ENCODE measurements around the gene LYZ. TPM values are rescaled to one million over a fixed set of nuclear protein-coding genes. Genes with fewer than 3 reads are reported as not detected.
A peak's percentile ranks its signal among the peaks of the same experiment; 100 is the strongest.

LYZ gene
- total RNA-seq, 4 donors from 2014 or later: 83.4 to 760 (median 129) TPM

DNA sequence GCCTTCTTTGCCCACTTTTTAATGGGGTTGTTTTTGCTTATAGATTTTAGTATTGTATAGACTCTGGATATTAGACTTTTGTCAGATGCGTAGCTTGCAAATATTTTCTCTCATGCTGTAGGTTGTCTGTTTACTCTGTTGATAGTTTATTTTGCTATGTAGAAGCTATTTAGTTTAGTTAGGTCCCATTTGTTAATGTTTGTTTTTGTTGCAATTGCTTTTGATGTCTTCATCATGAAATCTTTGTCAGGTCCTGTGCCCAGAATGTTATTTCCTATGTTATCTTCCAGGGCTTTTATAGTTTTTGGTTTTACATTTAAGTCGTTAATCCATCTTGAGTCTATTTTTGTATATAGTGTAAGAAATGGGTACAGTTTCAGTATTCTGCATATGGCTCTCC lies 30.0 kb upstream of the LYZ start:
- H3K27me3 ChIP-seq: no peaks in the 10 kb centered on the region
- no peak overlapping the region for H3K4me3 ChIP-seq
- H3K4me1 ChIP-seq: no peaks in the 10 kb centered on the region
- DNase-seq: no peak
- H3K27ac ChIP-seq: no peak overlapping the region
- H3K36me3 ChIP-seq: no peaks in the 10 kb centered on the region
- TF ChIP-seq CTCF (IDR thresholded peaks at IDR 0.05) (no peak), POLR2A (IDR thresholded peaks at IDR 0.05) (no peak)
- H3K9me3 ChIP-seq: peaks cover 0 to 4% (median 0%) of the 10 kb centered on the region in 4 donors

DNA sequence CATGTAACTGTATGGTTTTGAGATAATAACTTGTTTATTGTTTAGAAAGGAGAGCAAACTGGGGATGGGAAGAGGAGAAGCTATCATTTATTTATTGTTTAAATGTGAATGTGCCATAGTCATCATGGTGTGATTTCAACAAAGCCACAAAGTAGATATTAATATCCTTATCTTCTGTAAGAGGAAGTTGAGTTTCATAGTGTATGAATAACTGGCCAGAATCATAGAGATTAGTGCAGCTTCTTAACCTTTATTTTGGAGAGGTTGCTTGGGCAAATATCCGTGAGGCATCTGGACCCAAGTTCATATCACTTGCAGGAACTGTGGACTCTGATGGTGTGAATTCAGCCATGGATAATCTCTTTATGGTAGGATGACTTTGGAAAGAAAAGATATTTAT lies 26.8 kb upstream of the LYZ start:
- Histone ChIP-seq H3K4me3 (no peak overlapping the region), H3K27me3 (no peaks in the 10 kb centered on the region), H3K9me3 (peaks cover 0 to 4% (median 0%) of the 10 kb centered on the region in 4 donors), H3K27ac (no peak overlapping the region), H3K4me1 (no peaks in the 10 kb centered on the region), H3K36me3 (no peaks in the 10 kb centered on the region)
- TF ChIP-seq CTCF (IDR thresholded peaks at IDR 0.05): no peak
- TF ChIP-seq POLR2A (IDR thresholded peaks at IDR 0.05): no peak
- no peak for DNase-seq

GRCh38 chr12:69324797-69325466 lies 23.2 kb upstream of the LYZ start:
- no peaks in the 10 kb centered on the region for H3K9me3 ChIP-seq
- H3K4me3 ChIP-seq: no peak overlapping the region
- no peak for TF ChIP-seq CTCF (IDR thresholded peaks at IDR 0.05)
- no peak for TF ChIP-seq POLR2A (IDR thresholded peaks at IDR 0.05)
- no peak for DNase-seq
- no peaks in the 10 kb centered on the region for H3K36me3 ChIP-seq
- H3K27ac ChIP-seq: no peak overlapping the region
- no peaks in the 10 kb centered on the region for H3K4me1 ChIP-seq
- no peaks in the 10 kb centered on the region for H3K27me3 ChIP-seq

- Histone ChIP-seq H3K4me3 (no peak overlapping the region), H3K27ac (peak overlapping the region in 1 of 4 donors; percentile 25), H3K36me3 (no peaks in the 10 kb centered on the region), H3K9me3 (no peaks in the 10 kb centered on the region), H3K4me1 (peaks cover 0 to 10% (median 2%) of the 10 kb centered on the region in 4 donors), H3K27me3 (no peaks in the 10 kb centered on the region)
- TF ChIP-seq POLR2A (IDR thresholded peaks at IDR 0.05): no peak
- no peak for TF ChIP-seq CTCF (IDR thresholded peaks at IDR 0.05)
- DNase-seq: no peak
Measured at GRCh38 chr12:69328426-69328825, 19.8 kb upstream of the LYZ start.

GRCh38 chr12:69329669-69330428 lies 18.3 kb upstream of the LYZ start:
- Histone ChIP-seq H3K27me3 (no peaks in the 10 kb centered on the region), H3K27ac (peak overlapping the region; percentile 67 to 92 (median 82)), H3K36me3 (no peaks in the 10 kb centered on the region), H3K4me3 (peak overlapping the region; percentile 37 to 56 (median 42)), H3K9me3 (no peaks in the 10 kb centered on the region), H3K4me1 (peaks cover 0 to 10% (median 2%) of the 10 kb centered on the region in 4 donors)
- TF ChIP-seq CTCF (IDR thresholded peaks at IDR 0.05) (no peak), POLR2A (IDR thresholded peaks at IDR 0.05) (peak in 1 of 2 donors; percentile 23)
- peak in 1 of 3 donors; percentile 54 for DNase-seq
